ENCODE measurements around the gene TK1.
A peak's percentile ranks its signal among the peaks of the same experiment; 100 is the strongest.

Gene TK1

DNA sequence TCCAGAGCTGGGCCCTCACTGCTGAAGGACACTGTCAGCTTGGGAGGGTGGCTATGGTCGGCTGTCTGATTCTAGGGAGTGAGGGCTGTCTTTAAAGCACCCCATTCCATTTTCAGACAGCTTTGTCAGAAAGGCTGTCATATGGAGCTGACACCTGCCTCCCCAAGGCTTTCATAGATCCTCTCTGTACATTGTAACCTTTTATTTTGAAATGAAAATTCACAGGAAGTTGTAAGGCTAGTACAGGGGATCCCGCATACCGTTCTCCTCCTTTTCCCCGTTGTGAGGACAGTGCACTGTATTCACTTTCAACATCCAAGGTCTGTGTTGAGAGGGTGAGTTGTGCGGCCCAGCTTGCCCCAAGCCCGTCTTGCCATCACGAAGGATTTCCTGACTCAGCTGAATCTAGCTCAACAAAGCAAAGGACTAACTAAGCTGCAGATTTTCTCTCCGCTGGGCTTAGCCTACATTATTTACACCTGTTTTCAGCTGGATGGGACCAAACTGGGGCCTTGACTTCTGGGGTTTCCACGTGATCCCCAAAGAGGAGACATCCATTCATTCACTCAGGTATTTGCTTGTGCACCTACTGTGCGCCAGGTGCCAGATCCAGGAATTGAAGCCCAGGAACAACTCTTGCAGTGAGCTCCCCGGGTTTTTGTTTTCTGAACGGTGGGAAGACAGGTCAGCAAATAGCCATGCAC is 39.4 kb upstream of the TK1 start:
- H3K4me1 Mint-ChIP-seq (ENCODE audit: low read depth) = peaks cover 11% of the 10 kb centered on the region
- peaks cover 40% of the 10 kb centered on the region for H3K36me3 Mint-ChIP-seq (ENCODE audit: low read depth)
- peaks cover 22% of the 10 kb centered on the region for H3K27me3 Mint-ChIP-seq
- no peak for DNase-seq
- H3K4me3 Mint-ChIP-seq = no peak overlapping the region
- H3K9me3 Mint-ChIP-seq = no peaks in the 10 kb centered on the region
- no peak overlapping the region for H3K27ac Mint-ChIP-seq

DNA sequence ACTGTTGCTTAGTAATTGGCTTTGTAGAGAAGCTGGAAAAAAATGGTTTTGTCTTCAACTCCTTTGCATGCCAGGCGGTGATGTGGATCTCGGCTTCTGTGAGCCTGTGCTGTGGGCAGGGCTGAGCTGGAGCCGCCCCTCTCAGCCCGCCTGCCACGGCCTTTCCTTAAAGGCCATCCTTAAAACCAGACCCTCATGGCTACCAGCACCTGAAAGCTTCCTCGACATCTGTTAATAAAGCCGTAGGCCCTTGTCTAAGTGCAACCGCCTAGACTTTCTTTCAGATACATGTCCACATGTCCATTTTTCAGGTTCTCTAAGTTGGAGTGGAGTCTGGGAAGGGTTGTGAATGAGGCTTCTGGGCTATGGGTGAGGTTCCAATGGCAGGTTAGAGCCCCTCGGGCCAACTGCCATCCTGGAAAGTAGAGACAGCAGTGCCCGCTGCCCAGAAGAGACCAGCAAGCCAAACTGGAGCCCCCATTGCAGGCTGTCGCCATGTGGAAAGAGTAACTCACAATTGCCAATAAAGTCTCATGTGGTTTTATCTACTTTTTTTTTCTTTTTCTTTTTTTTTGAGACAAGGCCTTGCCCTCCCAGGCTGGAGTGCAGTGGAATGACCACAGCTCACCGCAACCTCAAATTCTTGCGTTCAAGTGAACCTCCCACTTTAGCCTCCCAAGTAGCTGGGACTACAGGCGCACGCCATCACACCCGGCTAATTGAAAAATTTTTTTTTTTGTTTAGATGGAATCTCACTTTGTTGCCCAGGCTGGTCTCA is 38.4 kb upstream of the TK1 start:
- H3K27ac Mint-ChIP-seq = no peak overlapping the region
- H3K4me3 Mint-ChIP-seq = no peak overlapping the region
- no peaks in the 10 kb centered on the region for H3K9me3 Mint-ChIP-seq
- peaks cover 8% of the 10 kb centered on the region for H3K4me1 Mint-ChIP-seq (ENCODE audit: low read depth)
- peaks cover 13% of the 10 kb centered on the region for H3K27me3 Mint-ChIP-seq
- DNase-seq = no peak
- H3K36me3 Mint-ChIP-seq (ENCODE audit: low read depth) = peaks cover 46% of the 10 kb centered on the region

DNA sequence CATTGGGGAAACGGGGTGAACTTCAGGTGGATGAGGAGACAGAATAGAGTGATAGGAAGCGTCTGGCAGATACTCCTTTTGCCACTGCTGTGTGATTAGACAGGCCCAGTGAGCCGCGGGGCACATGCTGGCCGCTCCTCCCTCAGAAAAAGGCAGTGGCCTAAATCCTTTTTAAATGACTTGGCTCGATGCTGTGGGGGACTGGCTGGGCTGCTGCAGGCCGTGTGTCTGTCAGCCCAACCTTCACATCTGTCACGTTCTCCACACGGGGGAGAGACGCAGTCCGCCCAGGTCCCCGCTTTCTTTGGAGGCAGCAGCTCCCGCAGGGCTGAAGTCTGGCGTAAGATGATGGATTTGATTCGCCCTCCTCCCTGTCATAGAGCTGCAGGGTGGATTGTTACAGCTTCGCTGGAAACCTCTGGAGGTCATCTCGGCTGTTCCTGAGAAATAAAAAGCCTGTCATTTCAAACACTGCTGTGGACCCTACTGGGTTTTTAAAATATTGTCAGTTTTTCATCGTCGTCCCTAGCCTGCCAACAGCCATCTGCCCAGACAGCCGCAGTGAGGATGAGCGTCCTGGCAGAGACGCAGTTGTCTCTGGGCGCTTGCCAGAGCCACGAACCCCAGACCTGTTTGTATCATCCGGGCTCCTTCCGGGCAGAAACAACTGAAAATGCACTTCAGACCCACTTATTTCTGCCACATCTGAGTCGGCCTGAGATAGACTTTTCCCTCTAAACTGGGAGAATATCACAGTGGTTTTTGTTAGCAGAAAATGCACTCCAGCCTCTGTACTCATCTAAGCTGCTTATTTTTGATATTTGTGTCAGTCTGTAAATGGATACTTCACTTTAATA is 37.6 kb upstream of the TK1 start:
- Mint-ChIP-seq H3K27ac (no peak overlapping the region), H3K36me3 (ENCODE audit: low read depth) (peaks cover 52% of the 10 kb centered on the region), H3K4me1 (ENCODE audit: low read depth) (peaks cover 8% of the 10 kb centered on the region), H3K9me3 (no peaks in the 10 kb centered on the region), H3K4me3 (no peak overlapping the region), H3K27me3 (peaks cover 12% of the 10 kb centered on the region)
- DNase-seq = no peak

DNA sequence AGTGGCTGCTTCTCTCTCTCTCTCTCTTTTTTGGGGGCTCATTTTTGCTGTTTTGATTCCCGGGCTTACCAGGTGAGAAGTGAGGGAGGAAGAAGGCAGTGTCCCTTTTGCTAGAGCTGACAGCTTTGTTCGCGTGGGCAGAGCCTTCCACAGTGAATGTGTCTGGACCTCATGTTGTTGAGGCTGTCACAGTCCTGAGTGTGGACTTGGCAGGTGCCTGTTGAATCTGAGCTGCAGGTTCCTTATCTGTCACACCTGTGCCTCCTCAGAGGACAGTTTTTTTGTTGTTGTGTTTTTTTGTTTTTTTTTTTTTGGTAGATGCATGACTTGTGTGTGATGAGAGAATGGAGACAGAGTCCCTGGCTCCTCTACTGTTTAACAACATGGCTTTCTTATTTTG is 36.9 kb upstream of the TK1 start:
- H3K27ac Mint-ChIP-seq = peak overlapping the region; percentile 41
- DNase-seq = no peak
- H3K4me1 Mint-ChIP-seq (ENCODE audit: low read depth) = peaks cover 8% of the 10 kb centered on the region
- no peak overlapping the region for H3K4me3 Mint-ChIP-seq
- peaks cover 12% of the 10 kb centered on the region for H3K27me3 Mint-ChIP-seq
- no peaks in the 10 kb centered on the region for H3K9me3 Mint-ChIP-seq
- H3K36me3 Mint-ChIP-seq (ENCODE audit: low read depth) = peaks cover 59% of the 10 kb centered on the region

DNA sequence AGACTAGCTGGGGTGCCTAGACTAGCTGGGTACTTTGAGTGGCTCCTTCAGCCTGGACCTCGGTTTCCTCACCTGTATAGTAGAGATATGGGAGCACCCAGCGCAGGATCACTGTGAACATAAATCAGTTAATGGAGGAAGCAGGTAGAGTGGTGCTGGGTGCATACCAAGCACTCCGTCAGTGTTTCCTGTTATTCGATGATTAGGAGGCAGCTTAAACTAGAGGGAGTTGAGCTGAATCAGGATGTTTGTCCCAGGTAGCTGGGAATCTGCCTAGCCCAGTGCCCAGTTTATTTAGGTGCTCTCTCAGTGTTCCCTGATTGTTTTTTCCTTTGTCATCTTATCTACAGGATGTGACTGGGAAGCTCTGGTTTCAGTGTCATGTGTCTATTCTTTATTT is 36.2 kb upstream of the TK1 start:
- Mint-ChIP-seq H3K9me3 (no peaks in the 10 kb centered on the region), H3K27me3 (peaks cover 5% of the 10 kb centered on the region)
- DNase-seq = no peak

DNA sequence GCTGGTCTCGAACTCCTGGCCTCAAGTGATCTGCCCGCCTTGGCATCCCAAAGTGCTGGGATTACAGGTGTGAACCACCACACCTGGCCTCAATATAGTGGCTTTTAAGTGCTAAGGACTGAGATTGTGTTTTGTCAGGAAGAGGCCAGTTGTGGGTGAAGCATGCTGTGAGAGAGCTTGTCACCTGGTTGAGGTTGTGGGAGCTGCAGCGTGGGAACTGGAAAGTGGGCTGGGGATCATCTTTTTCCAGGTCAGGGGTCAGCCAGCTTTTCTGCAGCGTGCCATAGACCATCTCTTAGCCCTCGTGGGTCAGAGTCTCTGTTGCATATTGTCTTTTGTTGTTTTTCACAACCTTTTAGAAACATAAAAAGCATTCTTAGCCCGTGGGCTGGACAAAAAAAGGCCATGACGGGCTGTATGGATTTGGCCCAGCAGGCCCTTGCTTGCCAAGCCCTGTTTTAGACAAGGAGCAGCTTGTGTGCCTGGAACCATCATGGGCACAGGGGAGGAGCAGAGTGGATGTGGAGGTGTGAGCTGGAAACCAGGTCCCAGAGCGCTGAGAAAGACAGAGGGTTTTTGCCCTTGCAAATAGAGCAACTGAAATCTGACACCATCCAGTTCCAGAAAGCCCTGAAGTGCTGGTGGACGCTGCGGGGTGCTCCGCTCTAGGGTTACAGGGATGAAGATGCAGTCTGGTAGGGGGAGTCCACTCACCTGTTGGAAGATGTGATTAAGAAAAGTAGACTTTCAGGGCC is 32.7 kb upstream of the TK1 start:
- no peak overlapping the region for H3K4me3 Mint-ChIP-seq
- peaks cover 75% of the 10 kb centered on the region for H3K36me3 Mint-ChIP-seq (ENCODE audit: low read depth)
- DNase-seq = no peak
- no peak overlapping the region for H3K27ac Mint-ChIP-seq
- H3K27me3 Mint-ChIP-seq = no peaks in the 10 kb centered on the region
- H3K9me3 Mint-ChIP-seq = no peaks in the 10 kb centered on the region
- peaks cover 9% of the 10 kb centered on the region for H3K4me1 Mint-ChIP-seq (ENCODE audit: low read depth)

More for the DNA sequence above, 36.2 kb upstream of the TK1 start:
- peaks cover 8% of the 10 kb centered on the region for H3K4me1 Mint-ChIP-seq (ENCODE audit: low read depth)
- H3K36me3 Mint-ChIP-seq (ENCODE audit: low read depth) = peaks cover 62% of the 10 kb centered on the region
- H3K27ac Mint-ChIP-seq = no peak overlapping the region
- H3K4me3 Mint-ChIP-seq = no peak overlapping the region

DNA sequence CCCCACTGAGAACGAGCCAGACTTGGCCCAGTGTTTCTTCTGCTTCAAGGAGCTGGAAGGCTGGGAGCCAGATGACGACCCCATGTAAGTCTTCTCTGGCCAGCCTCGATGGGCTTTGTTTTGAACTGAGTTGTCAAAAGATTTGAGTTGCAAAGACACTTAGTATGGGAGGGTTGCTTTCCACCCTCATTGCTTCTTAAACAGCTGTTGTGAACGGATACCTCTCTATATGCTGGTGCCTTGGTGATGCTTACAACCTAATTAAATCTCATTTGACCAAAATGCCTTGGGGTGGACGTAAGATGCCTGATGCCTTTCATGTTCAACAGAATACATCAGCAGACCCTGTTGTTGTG is 27.8 kb upstream of the TK1 start:
- peak overlapping the region; percentile 95 for H3K4me3 Mint-ChIP-seq
- peaks cover 38% of the 10 kb centered on the region for H3K36me3 Mint-ChIP-seq (ENCODE audit: low read depth)
- DNase-seq = no peak
- peak overlapping the region; percentile 90 for H3K27ac Mint-ChIP-seq
- no peaks in the 10 kb centered on the region for H3K27me3 Mint-ChIP-seq
- H3K9me3 Mint-ChIP-seq = no peaks in the 10 kb centered on the region
- peaks cover 12% of the 10 kb centered on the region for H3K4me1 Mint-ChIP-seq (ENCODE audit: low read depth)

DNA sequence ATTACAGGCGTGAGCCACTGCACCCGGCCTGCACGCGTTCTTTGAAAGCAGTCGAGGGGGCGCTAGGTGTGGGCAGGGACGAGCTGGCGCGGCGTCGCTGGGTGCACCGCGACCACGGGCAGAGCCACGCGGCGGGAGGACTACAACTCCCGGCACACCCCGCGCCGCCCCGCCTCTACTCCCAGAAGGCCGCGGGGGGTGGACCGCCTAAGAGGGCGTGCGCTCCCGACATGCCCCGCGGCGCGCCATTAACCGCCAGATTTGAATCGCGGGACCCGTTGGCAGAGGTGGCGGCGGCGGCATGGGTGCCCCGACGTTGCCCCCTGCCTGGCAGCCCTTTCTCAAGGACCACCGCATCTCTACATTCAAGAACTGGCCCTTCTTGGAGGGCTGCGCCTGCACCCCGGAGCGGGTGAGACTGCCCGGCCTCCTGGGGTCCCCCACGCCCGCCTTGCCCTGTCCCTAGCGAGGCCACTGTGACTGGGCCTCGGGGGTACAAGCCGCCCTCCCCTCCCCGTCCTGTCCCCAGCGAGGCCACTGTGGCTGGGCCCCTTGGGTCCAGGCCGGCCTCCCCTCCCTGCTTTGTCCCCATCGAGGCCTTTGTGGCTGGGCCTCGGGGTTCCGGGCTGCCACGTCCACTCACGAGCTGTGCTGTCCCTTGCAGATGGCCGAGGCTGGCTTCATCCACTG is 27.3 kb upstream of the TK1 start, which contains the start of gene BIRC5:
Gene BIRC5 (plus strand): TSS at position 238 of the 690 bp plus-strand sequence. CDS start 64 bp downstream, at position 302.
- Mint-ChIP-seq H3K27me3 (no peaks in the 10 kb centered on the region), H3K4me1 (ENCODE audit: low read depth) (peaks cover 12% of the 10 kb centered on the region), H3K27ac (peak within 1 kb of the TSS; percentile 90), H3K9me3 (no peaks in the 10 kb centered on the region), H3K36me3 (ENCODE audit: low read depth) (peaks cover 33% of the 10 kb centered on the region), H3K4me3 (peak within 1 kb of the TSS; percentile 95)
- DNase-seq = peak; percentile 94

DNA sequence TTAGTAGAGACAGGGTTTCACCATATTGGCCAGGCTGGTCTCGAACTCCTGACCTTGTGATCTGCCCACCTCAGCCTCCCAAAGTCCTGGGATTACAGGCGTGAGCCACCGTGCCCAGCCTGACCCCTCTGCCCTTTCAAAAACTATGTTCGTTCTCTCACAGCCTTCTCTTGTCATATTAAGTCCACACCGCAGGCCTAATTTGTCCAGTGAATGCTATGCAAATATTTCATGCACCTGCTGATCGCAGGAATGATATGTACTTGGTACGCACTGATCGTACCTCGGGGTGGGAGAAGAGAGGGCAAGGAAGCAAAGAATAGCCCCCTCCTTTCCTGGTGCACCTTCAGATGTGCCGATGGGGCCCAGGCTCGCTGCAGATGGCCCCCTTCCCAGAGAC is 24.2 kb upstream of the TK1 start:
- Mint-ChIP-seq H3K9me3 (no peaks in the 10 kb centered on the region), H3K36me3 (ENCODE audit: low read depth) (peaks cover 19% of the 10 kb centered on the region), H3K4me3 (no peak overlapping the region), H3K27ac (no peak overlapping the region), H3K27me3 (no peaks in the 10 kb centered on the region), H3K4me1 (ENCODE audit: low read depth) (peaks cover 11% of the 10 kb centered on the region)
- no peak for DNase-seq

DNA sequence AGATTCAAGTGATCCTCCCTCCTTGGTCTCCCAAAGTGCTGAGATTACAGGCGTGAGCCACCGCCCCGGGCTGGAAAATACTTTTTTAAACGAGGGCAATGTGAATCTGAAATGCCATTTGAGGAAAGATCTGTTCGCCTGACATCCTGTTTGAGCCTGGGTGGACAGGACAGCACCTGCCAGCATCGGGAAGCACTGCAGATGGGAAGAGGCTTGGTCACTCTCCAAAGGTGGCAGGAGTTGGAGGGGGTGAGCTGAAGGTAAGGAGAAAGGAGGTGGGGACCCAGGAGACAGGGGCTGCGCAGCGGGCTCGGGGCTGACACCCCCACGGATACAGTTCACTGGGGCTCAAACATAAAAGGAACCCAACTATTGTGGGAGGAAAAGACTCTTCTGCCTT is 23.3 kb upstream of the TK1 start:
- peaks cover 6% of the 10 kb centered on the region for H3K4me1 Mint-ChIP-seq (ENCODE audit: low read depth)
- peaks cover 20% of the 10 kb centered on the region for H3K36me3 Mint-ChIP-seq (ENCODE audit: low read depth)
- DNase-seq = no peak
- no peaks in the 10 kb centered on the region for H3K27me3 Mint-ChIP-seq
- no peak overlapping the region for H3K4me3 Mint-ChIP-seq
- H3K27ac Mint-ChIP-seq = no peak overlapping the region
- H3K9me3 Mint-ChIP-seq = no peaks in the 10 kb centered on the region

DNA sequence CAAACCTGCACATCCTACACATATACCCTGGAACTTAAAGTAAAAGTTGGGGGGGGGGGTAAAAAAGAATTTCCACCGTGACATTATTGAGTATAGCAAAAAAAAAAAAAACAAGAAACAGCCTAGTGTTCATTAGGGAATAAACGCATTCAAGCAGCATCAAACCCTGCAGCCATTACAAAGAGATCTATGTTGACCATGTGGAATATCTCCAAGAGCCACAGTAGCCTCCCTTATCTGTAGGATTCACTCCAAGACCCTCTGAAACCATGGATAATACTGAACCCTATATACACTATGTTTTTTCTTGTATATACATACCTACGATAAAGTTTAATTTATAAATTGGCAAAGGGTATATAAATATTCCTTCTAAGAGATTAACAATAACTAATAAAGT is 21.6 kb upstream of the TK1 start:
- Mint-ChIP-seq H3K4me3 (no peak overlapping the region), H3K9me3 (no peaks in the 10 kb centered on the region), H3K27ac (no peak overlapping the region), H3K4me1 (ENCODE audit: low read depth) (no peaks in the 10 kb centered on the region), H3K36me3 (ENCODE audit: low read depth) (peaks cover 18% of the 10 kb centered on the region), H3K27me3 (no peaks in the 10 kb centered on the region)
- no peak for DNase-seq

DNA sequence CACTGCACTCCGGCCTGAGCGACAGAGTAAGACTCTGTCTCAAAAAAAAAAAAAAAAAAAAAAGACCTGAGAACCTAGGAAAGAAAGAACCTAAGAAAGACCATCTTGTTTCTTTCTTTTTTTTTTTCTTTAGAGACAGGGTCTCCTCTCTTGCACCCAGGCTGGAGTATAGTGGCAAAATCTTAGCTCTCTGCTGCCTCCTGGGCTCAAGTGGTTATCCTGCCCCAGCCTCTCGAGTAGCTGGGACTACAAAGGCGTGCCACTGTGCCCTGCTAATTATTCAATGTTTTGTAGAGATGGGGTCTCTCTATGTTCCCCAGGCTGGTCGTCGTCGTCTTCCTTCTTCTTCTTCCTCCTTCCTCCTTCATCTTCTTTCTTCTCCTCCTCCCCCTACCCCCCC is 19.4 kb upstream of the TK1 start:
- no peaks in the 10 kb centered on the region for H3K27me3 Mint-ChIP-seq
- no peak overlapping the region for H3K4me3 Mint-ChIP-seq
- no peaks in the 10 kb centered on the region for H3K4me1 Mint-ChIP-seq (ENCODE audit: low read depth)
- H3K27ac Mint-ChIP-seq = no peak overlapping the region
- DNase-seq = no peak
- H3K36me3 Mint-ChIP-seq (ENCODE audit: low read depth) = peaks cover 18% of the 10 kb centered on the region
- no peaks in the 10 kb centered on the region for H3K9me3 Mint-ChIP-seq

DNA sequence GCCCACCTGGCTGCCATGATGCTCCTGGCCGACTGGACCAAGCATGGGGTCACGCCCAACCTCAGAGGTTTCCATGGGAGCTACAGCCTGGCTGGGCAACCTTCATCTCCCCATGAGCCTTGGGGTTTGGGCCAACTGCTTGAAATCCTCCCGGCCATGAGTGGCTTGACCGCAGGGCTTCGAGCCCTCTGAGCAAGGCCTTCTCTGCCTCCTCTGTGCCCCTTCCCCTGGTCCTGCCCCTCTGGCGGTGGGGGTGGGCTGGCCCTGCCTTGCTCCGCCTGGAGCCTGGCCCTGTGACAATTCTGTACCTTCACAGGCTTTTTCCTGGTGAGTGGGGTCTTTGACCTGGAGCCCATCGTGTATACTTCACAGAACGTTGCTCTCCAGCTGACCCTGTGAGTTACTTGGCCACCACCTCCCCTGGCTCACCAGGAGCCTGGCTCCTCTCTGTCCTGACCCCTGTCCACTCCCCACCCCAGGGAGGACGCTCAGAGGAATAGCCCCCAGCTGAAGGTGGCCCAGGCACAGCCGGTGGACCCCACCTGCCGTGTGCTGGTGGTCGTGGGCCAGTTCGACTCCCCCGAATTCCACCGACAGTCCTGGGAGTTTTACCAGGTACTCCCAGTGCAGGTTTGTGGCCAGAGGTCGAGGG is 18.4 kb upstream of the TK1 start:
- Mint-ChIP-seq H3K4me1 (ENCODE audit: low read depth) (no peaks in the 10 kb centered on the region), H3K36me3 (ENCODE audit: low read depth) (peaks cover 18% of the 10 kb centered on the region), H3K9me3 (no peaks in the 10 kb centered on the region), H3K27ac (no peak overlapping the region), H3K27me3 (no peaks in the 10 kb centered on the region), H3K4me3 (no peak overlapping the region)
- no peak for DNase-seq

All from activated T-cell treated with anti-CD3 and anti-CD28 coated beads, Interleukin-2, amount 50 U/mL, for 24 hours (primary cell).